HCT116 (cell line): ENCODE measurements around the gene GABRA5.

Experiments
- EGR1 ChIP-seq: IDR thresholded peaks from 2 replicates; pipeline ENCODE4 v1.6.1; 2012; ENCODE audit warnings: low read depth
- ELF1 ChIP-seq: IDR thresholded peaks from 2 replicates; pipeline ENCODE4 v1.6.1; 2012; ENCODE audit warnings: low read depth, borderline replicate concordance
- EZH2 ChIP-seq: fragments of 200-600 bp; sonication (generic); IDR thresholded peaks from 2 replicates; pipeline ENCODE4 v1.6.1; 2017; ENCODE audit warnings: antibody characterized with exemption, mixed run types
- FOSL1 ChIP-seq: IDR thresholded peaks from 2 replicates; pipeline ENCODE4 v1.6.1; 2012; ENCODE audit warnings: low read depth
- POLR2A ChIP-seq: IDR thresholded peaks from 2 replicates; pipeline ENCODE4 v1.7.0; 2011; ENCODE audit warnings: borderline replicate concordance; ENCODE audit not compliant: insufficient read depth, insufficient read length; ENCODE audit errors: extremely low read depth
- POLR2AphosphoS5 ChIP-seq: IDR thresholded peaks from 2 replicates; pipeline ENCODE4 v1.6.1; 2011; ENCODE audit warnings: mild to moderate bottlenecking, low read depth, low read length, moderate library complexity
- YY1 ChIP-seq: IDR thresholded peaks from 2 replicates; pipeline ENCODE4 v1.6.1; 2011; ENCODE audit warnings: low read length, low read depth, moderate library complexity, mild to moderate bottlenecking; ENCODE audit not compliant: insufficient replicate concordance; ENCODE audit errors: extremely low read depth
- ZFX ChIP-seq: fragments of 450-650 bp; IDR thresholded peaks from 2 replicates; pipeline ENCODE4 v1.6.1; 2017
- ZNF274 ChIP-seq: fragments of 200-500 bp; sonication (Bioruptor generic); IDR thresholded peaks from 2 replicates; pipeline ENCODE4 v1.6.1; 2014; ENCODE audit warnings: mild to moderate bottlenecking, low read depth, low read length, inconsistent platforms
- TF ChIP-seq, protein P1 (sequence below), 3 experiments: fragments of 200-600 bp in 1 of 3; sonication (generic) in 1 of 3; IDR thresholded peaks in 2 of 3; conservative IDR thresholded peaks in 1 of 3; 2 replicates each; pipeline ENCODE4 v1.5.1; 2012 to 2017; ENCODE audit warnings: low read depth in 2 of 3, low read length in 2 of 3, antibody characterized with exemption in 1 of 3, borderline replicate concordance in 1 of 3, control low read depth in 1 of 3, mild to moderate bottlenecking in 1 of 3, mixed read lengths in 1 of 3, mixed run types in 1 of 3, moderate library complexity in 1 of 3; ENCODE audit not compliant: insufficient read depth in 1 of 3
- TF ChIP-seq, protein P2 (sequence below): IDR thresholded peaks from 2 replicates; pipeline ENCODE4 v1.6.1; 2011; ENCODE audit warnings: mild to moderate bottlenecking, low read length, moderate library complexity; ENCODE audit not compliant: insufficient replicate concordance; ENCODE audit errors: extremely low read depth

- TF ChIP-seq, protein P1, sequence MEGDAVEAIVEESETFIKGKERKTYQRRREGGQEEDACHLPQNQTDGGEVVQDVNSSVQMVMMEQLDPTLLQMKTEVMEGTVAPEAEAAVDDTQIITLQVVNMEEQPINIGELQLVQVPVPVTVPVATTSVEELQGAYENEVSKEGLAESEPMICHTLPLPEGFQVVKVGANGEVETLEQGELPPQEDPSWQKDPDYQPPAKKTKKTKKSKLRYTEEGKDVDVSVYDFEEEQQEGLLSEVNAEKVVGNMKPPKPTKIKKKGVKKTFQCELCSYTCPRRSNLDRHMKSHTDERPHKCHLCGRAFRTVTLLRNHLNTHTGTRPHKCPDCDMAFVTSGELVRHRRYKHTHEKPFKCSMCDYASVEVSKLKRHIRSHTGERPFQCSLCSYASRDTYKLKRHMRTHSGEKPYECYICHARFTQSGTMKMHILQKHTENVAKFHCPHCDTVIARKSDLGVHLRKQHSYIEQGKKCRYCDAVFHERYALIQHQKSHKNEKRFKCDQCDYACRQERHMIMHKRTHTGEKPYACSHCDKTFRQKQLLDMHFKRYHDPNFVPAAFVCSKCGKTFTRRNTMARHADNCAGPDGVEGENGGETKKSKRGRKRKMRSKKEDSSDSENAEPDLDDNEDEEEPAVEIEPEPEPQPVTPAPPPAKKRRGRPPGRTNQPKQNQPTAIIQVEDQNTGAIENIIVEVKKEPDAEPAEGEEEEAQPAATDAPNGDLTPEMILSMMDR (IDR thresholded peaks at IDR 0.05 in 2 of 3, conservative IDR thresholded peaks at IDR 0.05 in 1 of 3; ENCODE audit: borderline replicate concordance in 1 of 3, insufficient read depth in 1 of 3, low read depth in 2 of 3, low read length in 2 of 3): no peak
- no peak for TF ChIP-seq EZH2
- TF ChIP-seq ZNF274: no peak
- TF ChIP-seq POLR2A: no peak
- TF ChIP-seq FOSL1: no peak
- TF ChIP-seq YY1: no peak
- TF ChIP-seq EGR1: no peak
- TF ChIP-seq POLR2AphosphoS5: no peak
- no peak for TF ChIP-seq ZFX
- TF ChIP-seq, protein P2, sequence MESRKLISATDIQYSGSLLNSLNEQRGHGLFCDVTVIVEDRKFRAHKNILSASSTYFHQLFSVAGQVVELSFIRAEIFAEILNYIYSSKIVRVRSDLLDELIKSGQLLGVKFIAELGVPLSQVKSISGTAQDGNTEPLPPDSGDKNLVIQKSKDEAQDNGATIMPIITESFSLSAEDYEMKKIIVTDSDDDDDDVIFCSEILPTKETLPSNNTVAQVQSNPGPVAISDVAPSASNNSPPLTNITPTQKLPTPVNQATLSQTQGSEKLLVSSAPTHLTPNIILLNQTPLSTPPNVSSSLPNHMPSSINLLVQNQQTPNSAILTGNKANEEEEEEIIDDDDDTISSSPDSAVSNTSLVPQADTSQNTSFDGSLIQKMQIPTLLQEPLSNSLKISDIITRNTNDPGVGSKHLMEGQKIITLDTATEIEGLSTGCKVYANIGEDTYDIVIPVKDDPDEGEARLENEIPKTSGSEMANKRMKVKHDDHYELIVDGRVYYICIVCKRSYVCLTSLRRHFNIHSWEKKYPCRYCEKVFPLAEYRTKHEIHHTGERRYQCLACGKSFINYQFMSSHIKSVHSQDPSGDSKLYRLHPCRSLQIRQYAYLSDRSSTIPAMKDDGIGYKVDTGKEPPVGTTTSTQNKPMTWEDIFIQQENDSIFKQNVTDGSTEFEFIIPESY: no peak
- no peak for TF ChIP-seq ELF1
These were observed 11.0 kb downstream of the GABRA5 start for GRCh38 chr15:26877831-26878230.
